WI38 (cell line): Measurements from ENCODE around the gene HENMT1.
"Not testable (repeated sequence)": the region's sequence is repeated elsewhere in the genome, so short reads cannot be mapped to it uniquely, and the experiment has no call there.

Experiments used
- H3K4me3 ChIP-seq: 2 replicates; pipeline ENCODE4 v1.5.1; 2011; ENCODE audit warnings: low read depth, mild to moderate bottlenecking, control low read depth, low read length
- CTCF ChIP-seq: IDR thresholded peaks from 2 replicates; pipeline ENCODE4 v1.5.1; 2012; ENCODE audit warnings: low read depth, mild to moderate bottlenecking, control low read depth, low read length

The HENMT1 gene

GRCh38 chr1:108661030-108661609, at the start of gene HENMT1:
TSS of gene HENMT1 (minus strand) at chr1:108661093. CDS start at chr1:108659884, 1,209 bp downstream.
- H3K4me3 ChIP-seq = peak within 1 kb of the TSS; percentile 44
- TF ChIP-seq CTCF = no peak

DNA sequence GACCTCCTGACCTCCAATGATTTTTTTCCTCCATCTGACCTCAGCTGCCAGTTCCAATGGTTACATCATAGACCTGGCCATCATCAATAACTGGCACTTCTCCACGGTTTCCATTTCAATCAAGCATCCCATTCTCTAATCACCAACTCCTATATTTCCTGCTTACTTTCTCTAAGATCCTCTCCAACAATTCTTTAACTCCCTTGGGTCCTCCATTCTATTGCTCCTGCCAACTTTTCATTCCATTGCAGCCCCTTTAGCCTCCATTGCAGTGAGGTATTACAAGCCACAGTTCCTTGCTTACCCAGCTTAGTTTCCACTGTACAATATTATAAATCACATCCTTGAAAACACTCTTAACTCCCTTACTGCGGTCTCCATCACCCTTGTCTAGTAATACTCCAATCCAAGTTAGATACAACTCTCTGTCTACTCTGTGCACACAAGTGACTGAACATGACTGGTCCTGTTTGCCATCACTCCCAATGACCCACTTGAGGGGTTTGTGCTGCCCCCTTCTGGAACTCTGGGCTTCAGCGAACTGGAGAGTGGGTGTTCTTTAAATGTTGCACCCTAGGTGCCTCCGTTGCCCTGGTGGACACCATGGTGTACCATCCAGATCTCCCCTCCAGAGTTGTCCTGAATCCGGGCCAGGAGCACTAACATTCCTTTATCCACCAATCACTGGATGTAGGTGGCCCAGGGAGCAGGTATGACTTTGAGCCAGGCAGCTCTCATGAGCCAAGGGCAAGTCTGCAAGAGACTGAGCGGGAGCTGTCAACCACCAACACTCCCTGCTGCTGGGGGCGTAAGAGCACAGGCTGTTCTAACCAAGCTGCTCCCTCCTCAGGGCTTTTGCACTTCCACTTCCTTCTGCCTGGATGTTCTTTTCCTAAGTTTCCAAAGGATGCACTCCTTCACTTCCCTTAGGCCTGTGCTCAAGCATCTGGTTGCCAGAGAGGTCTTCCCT, 48.1 kb upstream of the HENMT1 start:
- no peak overlapping the region for H3K4me3 ChIP-seq
- TF ChIP-seq CTCF = no peak

GRCh38 chr1:108706643-108707042, 45.8 kb upstream of the HENMT1 start:
- TF ChIP-seq CTCF = no peak
- no peak overlapping the region for H3K4me3 ChIP-seq

DNA sequence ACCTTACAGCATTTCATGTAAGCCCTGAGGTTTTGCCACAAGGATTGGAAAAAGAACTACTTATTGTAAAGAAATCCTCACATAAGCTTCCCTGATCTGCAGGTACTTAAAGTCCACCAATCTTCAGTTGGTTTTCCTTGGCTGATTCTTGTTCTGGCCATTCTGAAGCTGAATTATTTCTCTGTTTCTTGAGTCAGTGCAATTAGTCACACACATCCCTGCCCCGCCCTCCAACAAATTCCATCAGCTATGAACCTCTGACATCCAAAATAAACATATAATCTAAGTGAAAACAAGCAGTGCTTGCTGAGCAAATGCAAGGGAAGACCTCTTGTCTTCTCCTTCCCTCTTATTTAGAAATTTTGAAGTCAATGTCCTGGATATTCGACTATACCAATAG, 43.6 kb upstream of the HENMT1 start:
- H3K4me3 ChIP-seq = no peak overlapping the region
- TF ChIP-seq CTCF = no peak

- TF ChIP-seq CTCF = no peak
- H3K4me3 ChIP-seq = no peak overlapping the region
These were observed 43.0 kb upstream of the HENMT1 start for GRCh38 chr1:108703939-108704338.

DNA sequence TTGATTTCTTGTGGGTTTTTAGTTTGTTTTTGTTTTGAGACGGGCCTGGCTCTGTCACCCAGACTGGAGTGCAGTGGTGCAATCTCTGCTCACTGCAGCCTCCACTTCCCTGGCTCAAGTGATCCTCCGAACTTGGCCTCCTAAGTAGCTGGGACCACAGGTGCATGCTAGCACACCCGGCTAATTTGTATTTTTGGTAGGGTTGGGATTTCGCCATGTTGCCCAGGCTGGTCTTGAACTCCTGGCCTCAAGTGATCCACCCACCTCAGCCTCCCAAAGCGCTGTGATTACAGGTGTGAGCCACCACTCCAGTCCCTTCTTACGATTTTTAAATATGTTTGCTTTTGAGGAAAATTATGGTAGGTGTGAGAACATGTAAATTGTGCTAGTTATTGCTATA, 41.2 kb upstream of the HENMT1 start:
- not testable (repeated sequence) for H3K4me3 ChIP-seq

- no peak overlapping the region for H3K4me3 ChIP-seq
- TF ChIP-seq CTCF = no peak
These were observed 40.4 kb upstream of the HENMT1 start for GRCh38 chr1:108701176-108701849.
